Measurements from ENCODE around the gene FER1L5. TPM values are rescaled to one million over a fixed set of nuclear protein-coding genes. Genes with fewer than 3 reads are reported as not detected.

FER1L5 gene
- polyA plus RNA-seq, 1 donor, result 3.4 TPM

- peak; percentile 95 for DNase-seq (ENCODE audit: low read depth)
Observed at GRCh38 chr2:96739633-96740428, 97.3 kb downstream of the FER1L5 start, which contains the start of gene LMAN2L. TSS of gene LMAN2L (minus strand) at chr2:96740064. CDS start at chr2:96740040, 24 bp downstream.

- DNase-seq (ENCODE audit: low read depth), result no peak
Observed at GRCh38 chr2:96747061-96747617, 104.6 kb downstream of the FER1L5 start.

- DNase-seq (ENCODE audit: low read depth), result no peak
Observed at GRCh38 chr2:96751800-96752199, 109.2 kb downstream of the FER1L5 start.

DNA sequence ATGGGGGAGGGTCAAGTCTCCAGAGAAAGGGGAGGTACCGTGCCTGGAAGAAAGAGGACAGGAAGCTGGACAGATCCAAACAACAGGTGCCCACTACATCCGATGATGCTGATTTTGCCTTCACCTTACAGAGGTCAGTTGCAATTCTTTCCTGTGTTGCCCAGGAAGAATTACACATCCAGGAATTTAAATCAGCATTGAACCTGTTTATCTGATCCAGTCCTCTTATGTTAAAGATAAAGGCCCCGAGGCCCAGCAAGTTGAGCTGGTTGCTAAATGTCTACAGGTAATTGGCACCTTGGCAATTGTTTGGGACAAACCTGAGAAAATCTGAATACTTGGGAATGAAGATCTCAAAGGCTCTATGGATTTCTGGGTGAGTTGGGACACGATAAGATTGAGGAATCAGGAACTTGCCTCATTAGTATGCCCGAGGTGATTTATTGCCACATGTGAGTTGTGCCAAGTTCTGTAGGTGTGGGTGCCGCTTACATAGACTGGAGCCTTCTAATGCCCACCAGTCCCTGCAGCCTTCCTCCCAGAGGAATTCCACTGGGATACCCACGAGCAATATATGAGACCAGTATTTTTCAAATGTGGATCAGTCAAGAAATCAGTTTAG lies 111.2 kb downstream of the FER1L5 start:
- no peak for DNase-seq (ENCODE audit: low read depth)

GRCh38 chr2:96754317-96754716 lies 111.8 kb downstream of the FER1L5 start:
- no peak for DNase-seq (ENCODE audit: low read depth)

Other genes starting within 250 kb of the FER1L5 start
- 0.19 TPM for gene NEURL3, start 137.4 kb upstream of the FER1L5 start, polyA plus RNA-seq (ENCODE audit: insufficient read length)
- gene ARID5A, start 106.0 kb upstream of the FER1L5 start, polyA plus RNA-seq (ENCODE audit: insufficient read length), result 45.3 TPM
- gene KANSL3, start 4.5 kb upstream of the FER1L5 start, polyA plus RNA-seq (ENCODE audit: insufficient read length), result 32.4 TPM
- 25.4 TPM for gene LMAN2L, start 97.3 kb downstream of the FER1L5 start, polyA plus RNA-seq (ENCODE audit: insufficient read length)
- gene CNNM4, start 118.1 kb downstream of the FER1L5 start, polyA plus RNA-seq (ENCODE audit: insufficient read length), result 37.0 TPM
- gene CNNM3, start 173.5 kb downstream of the FER1L5 start, polyA plus RNA-seq (ENCODE audit: insufficient read length), result 21.6 TPM
- gene ANKRD23, start 201.3 kb downstream of the FER1L5 start, polyA plus RNA-seq (ENCODE audit: insufficient read length), result 21.3 TPM
- 7.5 TPM for gene ANKRD39, start 215.3 kb downstream of the FER1L5 start, polyA plus RNA-seq (ENCODE audit: insufficient read length)
- gene SEMA4C, start 227.3 kb downstream of the FER1L5 start, polyA plus RNA-seq (ENCODE audit: insufficient read length), result 30.4 TPM

All from forelimb muscle (tissue), 1 donor.